GM18867 (cell line): ENCODE results near the gene OVOL2.
"Not testable (repeated sequence)": the region's sequence is repeated elsewhere in the genome, so short reads cannot be mapped to it uniquely, and the experiment has no call there.

Experiments used
- ATAC-seq: cut with Tn5 transposase; IDR thresholded peaks from one replicate; pipeline ENCODE4 v1.9.1; 2021; ENCODE audit warnings: mild to moderate bottlenecking, moderate library complexity; ENCODE audit not compliant: unreplicated experiment

Gene OVOL2

GRCh38 chr20:18057101-18057993 is at the start of gene OVOL2:
OVOL2 (minus strand) TSS chr20:18057916; CDS start chr20:18057634, 282 bp downstream.
- no peak for ATAC-seq

GRCh38 chr20:18103497-18103896 is 45.8 kb upstream of the OVOL2 start:
- ATAC-seq = no peak

- no peak for ATAC-seq
Observed at GRCh38 chr20:18101125-18101810, 43.6 kb upstream of the OVOL2 start.

- ATAC-seq = not testable (repeated sequence)
Observed at GRCh38 chr20:18100569-18100968, 42.9 kb upstream of the OVOL2 start.

GRCh38 chr20:18094191-18094590 is 36.5 kb upstream of the OVOL2 start:
- no peak for ATAC-seq

GRCh38 chr20:18093388-18093787 is 35.7 kb upstream of the OVOL2 start:
- no peak for ATAC-seq

- ATAC-seq = no peak
Observed at GRCh38 chr20:18092890-18093289, 35.2 kb upstream of the OVOL2 start.

GRCh38 chr20:18091623-18092022 is 33.9 kb upstream of the OVOL2 start:
- no peak for ATAC-seq

- no peak for ATAC-seq
Observed at GRCh38 chr20:18090477-18090876, 32.8 kb upstream of the OVOL2 start.

GRCh38 chr20:18090044-18090443 is 32.3 kb upstream of the OVOL2 start:
- no peak for ATAC-seq

- ATAC-seq = not testable (repeated sequence)
Observed at GRCh38 chr20:18088841-18089240, 31.1 kb upstream of the OVOL2 start.

GRCh38 chr20:18088298-18088697 is 30.6 kb upstream of the OVOL2 start:
- not testable (repeated sequence) for ATAC-seq

- ATAC-seq = no peak
Observed at GRCh38 chr20:18087054-18087453, 29.3 kb upstream of the OVOL2 start.

- ATAC-seq = not testable (repeated sequence)
Observed at GRCh38 chr20:18080836-18081235, 23.1 kb upstream of the OVOL2 start.

GRCh38 chr20:18079756-18080353 is 22.1 kb upstream of the OVOL2 start:
- no peak for ATAC-seq

- ATAC-seq = no peak
Observed at GRCh38 chr20:18077157-18077556, 19.4 kb upstream of the OVOL2 start.

- ATAC-seq = no peak
Observed at GRCh38 chr20:18072532-18072931, 14.8 kb upstream of the OVOL2 start.

GRCh38 chr20:18066421-18067333 is 9.0 kb upstream of the OVOL2 start:
- ATAC-seq = no peak

GRCh38 chr20:18063676-18064075 is 6.0 kb upstream of the OVOL2 start:
- no peak for ATAC-seq

- ATAC-seq = no peak
Observed at GRCh38 chr20:18059603-18060002, 1.9 kb upstream of the OVOL2 start.
